GM18508 (cell line): ENCODE results near the gene ARSB.
"Not testable (repeated sequence)": the region's sequence is repeated elsewhere in the genome, so short reads cannot be mapped to it uniquely, and the experiment has no call there.

Experiments used
- ATAC-seq: cut with Tn5 transposase; IDR thresholded peaks from one replicate; pipeline ENCODE4 v1.9.1; 2021; ENCODE audit warnings: moderate number of reproducible peaks; ENCODE audit not compliant: insufficient read depth, unreplicated experiment

Gene ARSB

GRCh38 chr5:78785454-78785853 lies 199.7 kb downstream of the ARSB start:
- no peak for ATAC-seq

- ATAC-seq = no peak
Observed at GRCh38 chr5:78783434-78784130, 201.5 kb downstream of the ARSB start.

- no peak for ATAC-seq
Observed at GRCh38 chr5:78782728-78783127, 202.4 kb downstream of the ARSB start.

- ATAC-seq = no peak
Observed at GRCh38 chr5:78781611-78782286, 203.4 kb downstream of the ARSB start.

- no peak for ATAC-seq
Observed at GRCh38 chr5:78779771-78780616, 205.1 kb downstream of the ARSB start.

- ATAC-seq = no peak
Observed at GRCh38 chr5:78779262-78779661, 205.8 kb downstream of the ARSB start.

DNA sequence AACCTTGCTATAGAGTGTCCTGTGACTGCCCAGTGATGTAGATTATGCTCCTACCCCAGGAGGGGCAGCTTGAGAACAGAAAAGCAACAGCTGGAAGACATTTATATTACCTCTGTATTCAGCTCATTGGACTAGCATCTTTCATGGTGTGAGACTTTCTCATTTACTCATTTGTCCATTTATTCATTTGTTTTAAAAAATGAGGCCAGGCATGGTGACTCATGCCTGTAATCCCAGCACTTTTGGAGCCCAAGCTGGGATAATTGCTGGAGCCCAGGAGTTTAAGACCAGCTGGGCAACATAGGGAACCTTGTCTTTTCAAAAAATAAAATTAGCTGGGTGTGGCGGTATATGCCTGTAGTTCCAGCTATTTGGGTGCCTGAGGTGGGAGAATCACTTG lies 206.6 kb downstream of the ARSB start:
- ATAC-seq = no peak

GRCh38 chr5:78777901-78778300 lies 207.2 kb downstream of the ARSB start:
- no peak for ATAC-seq

- no peak for ATAC-seq
Observed at GRCh38 chr5:78776637-78777036, 208.5 kb downstream of the ARSB start.

DNA sequence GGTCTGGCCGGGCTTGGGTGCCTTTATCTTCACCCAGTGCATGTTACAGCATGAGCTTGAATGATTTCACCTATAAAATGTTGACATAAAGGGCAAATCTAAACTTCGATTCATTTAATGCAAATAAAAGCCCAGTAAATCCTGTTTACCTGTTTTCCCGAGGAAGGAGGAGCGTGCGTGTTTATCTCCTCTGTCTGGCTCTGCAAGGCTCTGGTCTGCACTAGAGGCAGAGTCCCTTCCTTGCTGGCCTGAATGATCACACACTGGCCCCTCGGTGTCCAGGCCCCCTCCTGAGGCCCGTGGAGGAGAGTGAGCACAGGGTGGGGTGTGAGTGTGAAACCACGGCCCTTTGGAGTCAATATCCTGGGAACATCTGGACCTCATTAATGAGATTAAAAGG lies 211.5 kb downstream of the ARSB start:
- ATAC-seq = no peak

- ATAC-seq = no peak
Observed at GRCh38 chr5:78771260-78772205, 213.6 kb downstream of the ARSB start.

DNA sequence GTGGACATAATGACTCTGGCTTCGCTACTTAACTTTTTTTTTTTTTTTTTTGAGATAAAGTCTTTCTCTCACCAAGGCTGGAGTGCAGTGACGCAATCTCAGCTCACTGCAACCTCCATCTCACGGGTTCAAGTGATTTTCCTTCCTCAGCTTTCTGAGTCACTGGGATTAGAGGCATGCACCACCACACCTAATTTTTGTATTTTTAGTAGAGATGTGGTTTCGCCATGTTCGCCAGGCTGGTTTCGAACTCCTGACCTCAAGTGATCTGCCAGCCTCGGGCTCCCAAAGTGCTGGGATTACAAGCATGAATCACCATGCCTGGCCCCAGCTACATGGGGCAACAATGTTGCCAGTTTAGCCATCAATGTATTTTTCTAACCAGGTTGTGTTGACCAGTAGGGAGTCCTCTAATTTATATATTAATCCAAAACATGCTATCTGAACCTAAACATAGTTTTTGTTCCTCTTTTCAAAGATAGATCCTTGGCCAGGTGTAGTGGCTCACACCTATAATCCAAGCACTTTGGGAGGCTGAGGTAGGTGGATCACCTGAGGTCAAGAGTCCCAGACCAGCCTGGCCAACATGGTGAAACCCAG lies 216.2 kb downstream of the ARSB start:
- no peak for ATAC-seq

DNA sequence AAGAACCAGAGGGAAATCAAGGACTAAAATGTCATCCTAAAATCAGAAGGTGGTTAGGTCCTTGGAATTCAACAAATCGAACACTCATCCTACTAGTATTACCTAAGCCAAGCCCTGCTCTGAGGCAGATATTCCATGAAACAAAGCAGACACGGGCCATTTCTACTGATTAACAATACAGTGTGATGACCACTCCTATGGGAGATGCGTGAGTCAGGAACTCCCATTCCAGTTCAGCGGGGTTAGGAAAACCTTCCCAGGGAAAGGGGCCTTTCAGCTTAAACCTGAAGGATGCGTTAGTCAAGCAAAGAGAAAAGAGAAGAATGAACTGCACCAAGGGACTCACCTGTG lies 218.7 kb downstream of the ARSB start:
- no peak for ATAC-seq

DNA sequence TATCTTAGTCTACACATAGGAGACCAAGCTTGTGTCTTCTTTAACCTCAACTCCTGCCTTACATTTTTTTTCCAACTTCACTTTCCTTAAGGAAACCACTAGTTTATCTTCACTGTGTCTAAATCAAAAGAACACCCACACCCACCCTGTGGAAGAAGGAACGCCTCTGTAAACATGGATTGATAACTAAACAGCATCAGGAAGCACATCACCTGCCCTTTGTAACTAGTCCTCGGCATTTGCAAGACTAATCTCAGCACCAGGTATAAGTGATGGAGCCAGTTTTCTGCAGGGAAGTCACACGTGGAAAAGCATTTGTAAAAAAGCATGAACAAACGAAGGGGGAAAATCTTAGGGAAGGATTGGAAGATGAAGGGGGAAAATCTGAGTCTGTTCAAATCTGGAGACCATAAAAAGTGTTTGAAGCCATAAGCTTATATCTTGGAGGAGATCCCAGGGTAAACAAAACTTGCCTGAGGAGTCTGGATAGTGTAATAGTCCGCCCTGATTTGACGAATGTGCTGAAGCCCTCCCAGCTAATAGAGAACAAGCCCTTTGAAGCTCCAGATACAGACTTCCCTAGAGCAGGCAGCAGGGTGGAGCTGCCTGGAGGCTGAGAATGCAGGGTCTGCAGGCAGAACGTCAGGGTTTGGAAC lies 219.2 kb downstream of the ARSB start:
- no peak for ATAC-seq

DNA sequence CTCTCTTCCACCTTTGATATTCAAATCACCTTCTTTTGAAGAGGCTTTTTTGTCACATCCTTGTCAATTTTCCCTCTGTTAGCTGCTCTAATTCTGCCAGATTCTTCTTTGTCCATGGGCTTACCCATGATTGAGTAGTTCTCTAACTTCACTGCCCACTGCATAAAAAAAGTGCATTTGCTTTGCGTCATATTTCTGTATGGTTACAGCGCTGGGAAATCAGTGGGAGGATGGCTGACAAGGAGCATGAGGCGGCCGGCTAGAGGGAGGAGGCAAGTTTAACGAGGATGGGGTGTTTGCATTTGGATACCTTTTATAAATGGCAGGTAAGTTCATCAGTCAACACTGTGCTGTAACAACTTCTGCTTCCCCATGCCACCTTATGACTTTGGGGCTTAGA lies 220.0 kb downstream of the ARSB start:
- ATAC-seq = no peak

GRCh38 chr5:78763659-78764189 lies 221.4 kb downstream of the ARSB start:
- no peak for ATAC-seq

DNA sequence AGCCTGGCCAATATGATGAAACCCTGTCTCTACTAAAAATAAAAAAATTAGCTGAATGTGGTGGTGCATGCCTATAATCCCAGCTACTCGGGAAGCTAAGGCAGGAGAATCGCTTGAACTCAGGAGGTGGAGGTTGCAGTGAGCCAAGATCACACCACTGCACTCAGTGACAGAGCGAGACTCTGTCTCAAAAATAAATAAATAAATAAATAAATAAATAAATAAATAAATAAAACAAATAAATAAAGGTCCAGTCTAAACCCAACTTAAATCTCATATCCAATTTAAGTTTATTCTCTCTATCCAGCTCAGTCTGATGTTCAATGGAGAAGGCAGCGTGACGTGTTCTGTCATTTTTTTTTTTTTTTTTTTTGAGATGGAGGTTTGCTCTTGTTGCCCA lies 222.4 kb downstream of the ARSB start:
- not testable (repeated sequence) for ATAC-seq

GRCh38 chr5:78761840-78762239 lies 223.3 kb downstream of the ARSB start:
- ATAC-seq = no peak

GRCh38 chr5:78760770-78761169 lies 224.3 kb downstream of the ARSB start:
- no peak for ATAC-seq
